Tibial artery (tissue), 4 donors: Measurements from ENCODE around the gene THY1.

ENCODE experiments used
- DNase-seq, 2 donors: peaks; one replicate each; pipeline ENCODE4 v3.0.0-alpha.2; 2019
- H3K27ac ChIP-seq, 2 donors: fragments of 200-600 bp; sonication (generic) in 1 of 2; 1 replicate in 1 of 2; 2 replicates in 1 of 2; pipeline ENCODE4 v1.5.1; 2018 to 2019; ENCODE audit warnings: mild to moderate bottlenecking in 1 of 2
- H3K27me3 ChIP-seq, 2 donors: fragments of 200-600 bp; sonication (generic) in 1 of 2; one replicate each; pipeline versions ENCODE4 v1.5.1 to v1.6.0; 2016 to 2019
- H3K36me3 ChIP-seq, 3 donors: fragments of 200-600 bp; sonication (generic) in 2 of 3; one replicate each; pipeline ENCODE4 v1.5.1; 2016 to 2019; ENCODE audit warnings: mild to moderate bottlenecking in 2 of 3
- H3K4me1 ChIP-seq, 4 donors: fragments of 200-600 bp; sonication (generic) in 2 of 4; 1 replicate in 3 of 4; 2 replicates in 1 of 4; pipeline ENCODE4 v1.5.1; 2016 to 2019
- H3K4me3 ChIP-seq, 2 donors: fragments of 200-600 bp; sonication (generic) in 1 of 2; 1 replicate in 1 of 2; 2 replicates in 1 of 2; pipeline ENCODE4 v1.5.1; 2018 to 2019; ENCODE audit warnings: mild to moderate bottlenecking in 2 of 2
- H3K9me3 ChIP-seq, 3 donors: fragments of 200-600 bp; sonication (generic) in 1 of 3; one replicate each; pipeline ENCODE4 v1.5.1; 2016 to 2019
- intact Hi-C: fragments of 100-400 bp; cut with DNase I; formaldehyde crosslinking; loops from one replicate; pipeline ENCODE4 v1.15.0; 2023; ENCODE audit warnings: low total_unique reads
- TF ChIP-seq, protein P1 (sequence below), 2 experiments: fragments of 200-600 bp in 1 of 2; fragments of 450-650 bp in 1 of 2; IDR thresholded peaks; one replicate each; pipeline ENCODE4 v1.5.1; 2017 to 2019; ENCODE audit warnings: antibody characterized with exemption in 2 of 2, mild to moderate bottlenecking in 1 of 2, moderate library complexity in 1 of 2

THY1 gene

GRCh38 chr11:119424276-119424675 is 1.3 kb upstream of the THY1 start:
- TF ChIP-seq, protein P1, sequence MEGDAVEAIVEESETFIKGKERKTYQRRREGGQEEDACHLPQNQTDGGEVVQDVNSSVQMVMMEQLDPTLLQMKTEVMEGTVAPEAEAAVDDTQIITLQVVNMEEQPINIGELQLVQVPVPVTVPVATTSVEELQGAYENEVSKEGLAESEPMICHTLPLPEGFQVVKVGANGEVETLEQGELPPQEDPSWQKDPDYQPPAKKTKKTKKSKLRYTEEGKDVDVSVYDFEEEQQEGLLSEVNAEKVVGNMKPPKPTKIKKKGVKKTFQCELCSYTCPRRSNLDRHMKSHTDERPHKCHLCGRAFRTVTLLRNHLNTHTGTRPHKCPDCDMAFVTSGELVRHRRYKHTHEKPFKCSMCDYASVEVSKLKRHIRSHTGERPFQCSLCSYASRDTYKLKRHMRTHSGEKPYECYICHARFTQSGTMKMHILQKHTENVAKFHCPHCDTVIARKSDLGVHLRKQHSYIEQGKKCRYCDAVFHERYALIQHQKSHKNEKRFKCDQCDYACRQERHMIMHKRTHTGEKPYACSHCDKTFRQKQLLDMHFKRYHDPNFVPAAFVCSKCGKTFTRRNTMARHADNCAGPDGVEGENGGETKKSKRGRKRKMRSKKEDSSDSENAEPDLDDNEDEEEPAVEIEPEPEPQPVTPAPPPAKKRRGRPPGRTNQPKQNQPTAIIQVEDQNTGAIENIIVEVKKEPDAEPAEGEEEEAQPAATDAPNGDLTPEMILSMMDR (IDR thresholded peaks at IDR 0.05): no peak
- Histone ChIP-seq H3K4me1 (peaks cover 0 to 22% (median 17%) of the 10 kb centered on the region in 4 donors), H3K36me3 (no peaks in the 10 kb centered on the region), H3K27me3 (peaks cover 0 to 41% of the 10 kb centered on the region in 2 donors), H3K9me3 (no peaks in the 10 kb centered on the region), H3K27ac (no peak overlapping the region), H3K4me3 (no peak overlapping the region)
- DNase-seq: no peak
- intact Hi-C loops: no loop called here

DNA sequence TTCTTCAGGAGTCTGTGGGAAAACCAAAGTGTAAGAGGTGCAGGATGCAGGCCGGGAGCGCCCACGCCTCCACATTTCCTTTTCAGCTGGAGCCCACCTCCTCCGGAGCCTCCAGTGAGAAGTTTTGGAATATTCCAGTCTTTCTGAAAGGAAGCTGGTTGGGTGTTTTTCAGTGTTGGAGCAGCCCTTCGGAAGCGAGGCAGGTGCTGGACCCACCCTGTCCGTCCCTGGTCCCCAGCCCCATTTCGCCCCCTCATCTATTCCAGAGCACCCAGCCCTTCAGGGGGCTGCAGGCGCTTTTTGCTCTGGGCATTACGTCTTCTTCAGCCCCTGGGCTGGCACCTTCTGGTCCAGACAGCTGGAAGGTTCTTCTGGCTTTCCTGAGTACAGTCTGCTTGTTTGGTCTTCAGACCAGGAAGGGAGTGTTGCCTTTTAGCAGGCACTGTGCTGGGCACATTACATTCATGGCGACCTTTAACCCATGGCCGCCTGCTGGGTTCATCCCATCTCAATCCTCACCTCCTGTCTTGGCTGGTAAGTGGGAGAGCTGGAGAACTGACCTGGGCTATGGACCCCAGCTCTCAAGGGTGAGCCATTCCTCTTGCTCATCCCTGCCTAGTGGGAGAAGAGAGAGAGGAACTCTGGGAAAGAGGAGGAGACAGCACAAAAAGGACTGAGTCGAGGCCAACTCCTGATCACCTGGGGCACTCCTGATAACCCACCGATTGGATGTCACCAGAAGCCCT is 710 bp upstream of the THY1 start:
- Histone ChIP-seq H3K4me3 (peak overlapping the region; percentile 44 to 48), H3K27ac (no peak overlapping the region), H3K27me3 (peaks cover 0 to 41% of the 10 kb centered on the region in 2 donors)

GRCh38 chr11:119421941-119422808 is 797 bp downstream of the THY1 start:
- DNase-seq: no peak
- intact Hi-C loops: no loop called here
- peak overlapping the region; percentile 24 to 45 for H3K27ac ChIP-seq

More for the DNA sequence above, 710 bp upstream of the THY1 start:
- H3K9me3 ChIP-seq: no peaks in the 10 kb centered on the region
- no peak for DNase-seq
- H3K4me1 ChIP-seq: peaks cover 0 to 22% (median 17%) of the 10 kb centered on the region in 4 donors
- TF ChIP-seq, protein P1 (IDR thresholded peaks at IDR 0.05): no peak
- H3K36me3 ChIP-seq: no peaks in the 10 kb centered on the region
- intact Hi-C loops: no loop called here

DNA sequence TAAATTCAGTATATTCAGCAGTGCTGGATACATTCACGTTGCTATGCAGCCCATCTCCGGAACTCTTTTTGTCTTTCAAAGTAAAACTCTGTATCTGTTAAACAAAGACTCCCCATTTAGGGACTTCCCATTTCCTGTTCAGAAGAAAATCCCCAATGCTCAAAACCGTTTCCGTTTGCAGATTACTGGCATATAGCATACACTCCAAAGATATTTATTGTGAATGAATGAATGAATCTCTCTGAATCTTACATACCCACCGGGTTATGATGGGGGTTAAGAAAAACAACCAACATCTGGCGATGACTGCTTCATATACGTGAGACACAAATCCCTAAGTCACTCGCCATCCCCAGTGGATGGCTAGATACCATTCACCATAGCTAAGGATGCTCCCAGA is 1.6 kb downstream of the THY1 start:
- Histone ChIP-seq H3K9me3 (no peaks in the 10 kb centered on the region), H3K4me1 (peaks cover 0 to 42% (median 24%) of the 10 kb centered on the region in 4 donors), H3K4me3 (peak overlapping the region; percentile 44 to 48), H3K27ac (no peak overlapping the region), H3K27me3 (peaks cover 0 to 41% of the 10 kb centered on the region in 2 donors), H3K36me3 (no peaks in the 10 kb centered on the region)
- DNase-seq: no peak
- intact Hi-C loops: no loop called here
- TF ChIP-seq, protein P1 (IDR thresholded peaks at IDR 0.05): no peak

More at GRCh38 chr11:119421941-119422808, 797 bp downstream of the THY1 start:
- H3K4me1 ChIP-seq: peaks cover 0 to 36% (median 20%) of the 10 kb centered on the region in 4 donors
- peaks cover 0 to 41% of the 10 kb centered on the region in 2 donors for H3K27me3 ChIP-seq
- TF ChIP-seq, protein P1 (IDR thresholded peaks at IDR 0.05): no peak
- peak overlapping the region; percentile 44 to 48 for H3K4me3 ChIP-seq
- H3K9me3 ChIP-seq: no peaks in the 10 kb centered on the region
- H3K36me3 ChIP-seq: no peaks in the 10 kb centered on the region

DNA sequence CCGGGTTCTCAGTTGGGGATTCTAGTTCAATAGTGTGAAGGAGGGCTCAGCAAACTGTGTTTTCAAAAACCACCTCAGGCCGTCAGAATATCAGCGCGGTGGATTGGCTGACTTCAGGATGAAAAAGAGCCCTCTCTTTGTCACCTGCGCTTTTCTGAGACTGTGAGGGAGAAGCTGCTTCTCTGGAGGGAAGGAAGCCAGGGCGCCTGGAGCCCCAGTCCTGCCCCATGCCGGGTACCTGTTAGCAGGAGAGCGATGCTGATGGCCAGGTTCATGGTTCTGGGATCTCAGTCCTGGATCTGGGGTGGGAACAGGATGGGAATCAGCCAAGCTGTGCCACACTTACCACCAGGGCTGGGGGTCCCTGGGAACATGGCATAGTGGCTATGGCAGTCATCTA is 2.3 kb downstream of the THY1 start:
- H3K27ac ChIP-seq: no peak overlapping the region
- no peak overlapping the region for H3K4me3 ChIP-seq
- H3K9me3 ChIP-seq: no peaks in the 10 kb centered on the region
- intact Hi-C loops: no loop called here
- no peaks in the 10 kb centered on the region for H3K36me3 ChIP-seq
- peaks cover 0 to 41% of the 10 kb centered on the region in 2 donors for H3K27me3 ChIP-seq
- TF ChIP-seq, protein P1 (IDR thresholded peaks at IDR 0.05): no peak
- DNase-seq: no peak
- H3K4me1 ChIP-seq: peaks cover 0 to 42% (median 24%) of the 10 kb centered on the region in 4 donors
